H1 (cell line): Measurements from ENCODE around the gene FOXA3. TPM values are rescaled to one million over a fixed set of nuclear protein-coding genes. Genes with fewer than 3 reads are reported as not detected.

ENCODE experiments used
- BRCA1 ChIP-seq: IDR thresholded peaks from 2 replicates; pipeline ENCODE4 v1.6.1; 2012; ENCODE audit warnings: low read depth, low read length, improper control_type of control experiment
- CHD2 ChIP-seq: IDR thresholded peaks from 2 replicates; pipeline ENCODE4 v1.6.1; 2012; ENCODE audit warnings: low read length, improper control_type of control experiment
- KDM4A ChIP-seq: IDR thresholded peaks from one replicate; pipeline ENCODE4 v1.7.1; 2012; ENCODE audit warnings: low read depth, mild to moderate bottlenecking, moderate library complexity, low read length, inconsistent platforms; ENCODE audit not compliant: severe bottlenecking
- RBBP5 ChIP-seq: IDR thresholded peaks from 2 replicates; pipeline ENCODE4 v1.7.1; 2012; ENCODE audit warnings: low read depth, mild to moderate bottlenecking, inconsistent platforms, low read length, moderate library complexity, borderline replicate concordance
- TCF12 ChIP-seq: IDR thresholded peaks from 2 replicates; pipeline ENCODE4 v1.6.1; 2011; ENCODE audit warnings: low read depth, mild to moderate bottlenecking, low read length
- polyA plus RNA-seq, 7 experiments: library from polyadenylated mRNA; depleted of rRNA in 3 of 7; stranded (reverse) in 5 of 7; unstranded in 2 of 7; fragments of >200 nt in 5 of 7; fragments of 200-250 nt in 2 of 7; gene quantifications; 1 replicate in 5 of 7; 2 replicates in 1 of 7; 4 replicates in 1 of 7; pipeline versions ENCODE4 v1.2.1 to v1.2.3, GENCODE V29; 2011 to 2013; ENCODE audit warnings: missing spikeins in 2 of 7, mixed read lengths in 2 of 7
- total RNA-seq: library from RNA; stranded (reverse); fragmentation: NEBNext Ultra II Directional; extraction: Animal tissue kit (Norgen Biotek cat#: 25700); gene quantifications from 2 replicates; pipeline ENCODE4 v1.2.1, GENCODE V29; 2021

The FOXA3 gene
- total and polyA plus RNA-seq, 2 of the 8 experiments (the other 6 are each of a cell fraction or from before 2014, with no cell fraction given): 20.2 to 49.1 TPM

DNA sequence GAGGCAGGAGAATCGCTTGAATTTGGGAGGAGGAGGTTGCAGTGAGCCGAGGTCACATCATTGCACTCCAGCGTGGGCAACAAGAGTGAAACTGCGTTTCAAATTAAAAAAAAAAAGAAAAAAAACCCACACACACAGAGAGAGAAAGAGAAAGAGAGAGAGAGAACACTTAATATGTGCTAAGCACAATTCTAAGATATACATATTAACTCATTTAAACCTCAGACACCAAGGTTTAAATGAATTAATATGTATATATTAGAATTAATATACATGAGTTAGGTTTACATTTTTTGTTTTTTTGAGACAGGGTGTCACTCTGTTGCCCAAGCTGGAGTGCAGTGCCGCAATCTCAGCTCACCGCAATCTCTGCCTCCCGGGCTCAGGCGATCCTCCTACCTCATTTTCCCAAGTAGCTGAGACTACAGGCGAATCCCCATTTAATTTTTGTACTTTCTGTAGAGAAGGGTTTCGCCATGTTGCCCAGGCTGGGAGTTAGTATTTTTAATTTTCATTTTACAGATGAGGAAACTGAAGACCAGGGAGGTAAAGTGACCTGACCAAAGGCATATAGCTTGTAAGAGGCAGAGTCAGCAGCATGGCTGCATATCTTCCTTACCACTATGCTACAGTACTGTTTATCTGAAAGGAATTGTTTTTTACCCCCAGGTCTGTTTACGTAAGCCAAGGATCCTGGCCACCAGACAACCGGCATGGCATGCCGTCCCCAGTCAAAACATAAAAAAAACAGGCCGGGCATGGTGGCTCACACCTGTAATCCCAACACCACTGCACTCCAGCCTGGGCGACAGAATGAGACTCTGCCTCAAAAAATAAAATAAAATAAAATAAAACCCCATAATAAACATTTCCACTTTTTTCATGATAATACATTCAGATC is 3.5 kb upstream of the FOXA3 start (continued):
- TF ChIP-seq RBBP5: no peak
- TF ChIP-seq CHD2: no peak
- TF ChIP-seq BRCA1: no peak
- no peak for TF ChIP-seq KDM4A
- TF ChIP-seq TCF12: no peak
